NCI-H526 treated with DMSO at 0.1 percent for 48 hours (cell line): ENCODE measurements around the gene RAB3IL1.
"Not testable (repeated sequence)": the region's sequence is repeated elsewhere in the genome, so short reads cannot be mapped to it uniquely, and the experiment has no call there.

Experiments used
- DNase-seq: peaks from one replicate; lab custom pipeline; 2025; lab: John Stamatoyannopoulos, UW

RAB3IL1 gene

DNA sequence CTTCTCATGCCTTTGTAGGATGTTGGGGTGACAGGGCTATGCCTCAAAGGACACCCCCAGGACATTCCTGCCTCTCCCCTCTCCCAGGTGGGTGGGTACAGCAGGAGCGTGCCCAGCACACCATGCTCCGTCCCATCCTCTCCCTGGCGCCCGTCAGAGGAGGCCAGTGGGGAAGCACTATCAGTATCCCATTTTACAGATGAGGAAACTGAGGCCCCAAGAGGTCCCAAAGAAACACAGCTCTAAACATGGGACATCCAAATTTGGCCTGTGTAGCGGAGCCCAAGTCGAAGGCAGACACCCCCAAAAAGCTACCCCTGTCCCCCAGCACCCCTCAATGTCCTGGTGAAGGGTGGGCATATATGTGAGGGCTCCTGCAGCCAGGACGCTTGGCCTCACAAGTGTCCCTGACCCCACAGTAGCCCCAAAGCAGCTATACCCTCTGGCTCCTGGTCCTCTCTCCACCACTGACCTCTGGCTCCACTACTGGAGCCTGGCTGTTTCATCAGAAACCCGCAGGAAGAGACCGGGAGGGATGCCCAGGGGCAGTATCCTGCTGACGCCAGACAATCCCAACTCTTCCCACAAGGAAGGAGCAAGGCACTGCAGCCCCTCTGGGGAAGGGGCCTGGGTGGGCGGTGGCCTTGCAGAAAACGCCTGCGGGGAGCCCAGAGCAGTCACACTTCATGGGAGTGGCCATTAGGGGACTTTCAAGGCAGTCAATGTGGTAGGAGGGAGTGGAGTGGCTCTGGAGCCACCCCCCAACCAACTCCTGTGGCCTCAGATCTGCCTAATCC is 31.4 kb downstream of the RAB3IL1 start:
- no peak for DNase-seq

DNA sequence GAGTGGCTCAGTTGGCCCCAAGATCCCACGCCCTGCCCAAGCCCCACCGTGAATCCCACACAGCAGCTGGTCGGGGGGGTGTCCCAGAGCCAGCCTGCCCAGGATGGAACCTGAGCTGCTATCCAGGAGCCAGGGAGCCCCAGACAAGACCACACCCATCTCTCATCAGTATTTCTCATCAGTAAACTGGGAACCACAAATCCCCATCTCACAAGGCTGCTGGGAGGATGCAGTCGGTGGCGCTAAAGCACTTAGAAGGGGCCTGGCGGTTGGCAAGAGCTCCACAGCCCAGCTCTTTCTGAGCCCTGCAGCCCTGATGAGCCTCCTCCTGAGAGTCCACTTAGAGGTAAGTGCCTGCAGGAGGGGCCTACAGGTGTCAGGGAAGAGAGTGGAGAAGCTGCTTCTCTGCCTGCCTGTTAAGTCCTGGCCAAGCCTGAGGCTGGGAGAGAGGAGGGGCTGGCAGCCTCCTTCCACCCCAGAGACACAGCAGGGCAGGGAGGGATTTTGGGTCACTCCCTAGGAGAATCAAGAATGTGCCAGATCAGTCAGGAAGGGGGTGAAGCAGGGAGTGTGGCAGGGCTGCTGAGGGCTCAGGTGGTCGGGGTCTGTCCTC is 32.1 kb downstream of the RAB3IL1 start:
- no peak for DNase-seq

DNA sequence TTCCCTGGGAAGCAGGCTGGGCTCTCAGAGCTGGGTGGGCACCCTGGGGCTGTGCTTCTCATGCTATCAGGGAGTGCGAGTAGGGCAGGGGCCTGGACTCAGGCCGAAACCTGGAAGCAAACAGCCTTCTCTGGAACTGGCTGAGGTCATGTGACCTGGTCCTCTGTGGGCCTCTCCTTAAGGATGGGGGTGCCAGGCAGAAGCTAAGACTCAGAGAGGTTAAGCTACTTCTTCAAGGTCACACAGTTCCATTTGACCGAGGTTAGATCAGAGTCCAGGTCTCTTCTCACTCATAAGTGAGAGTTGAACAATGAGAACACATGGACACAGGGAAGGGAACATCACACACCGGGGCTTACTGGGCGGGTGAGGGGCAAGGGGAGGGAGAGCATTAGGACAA is 33.4 kb downstream of the RAB3IL1 start:
- DNase-seq, result no peak

DNA sequence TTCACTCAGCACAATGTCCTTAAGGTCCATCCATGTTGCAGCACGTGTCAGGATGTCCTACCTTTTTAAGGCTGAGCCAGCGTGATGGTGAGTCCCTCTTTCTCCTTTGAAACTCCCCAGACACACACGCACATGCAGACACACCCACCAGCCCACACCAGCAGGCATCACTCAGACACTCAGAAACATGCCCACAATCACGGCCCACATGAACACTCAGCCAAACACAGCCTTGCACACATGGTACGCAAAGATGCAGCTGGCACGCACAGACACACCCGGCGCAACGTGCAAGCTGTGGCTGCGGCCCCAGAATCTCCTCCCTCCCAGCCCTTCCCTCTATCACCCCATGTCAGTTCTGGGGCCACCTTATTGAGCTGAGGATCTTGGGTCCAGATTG is 34.0 kb downstream of the RAB3IL1 start:
- no peak for DNase-seq

DNA sequence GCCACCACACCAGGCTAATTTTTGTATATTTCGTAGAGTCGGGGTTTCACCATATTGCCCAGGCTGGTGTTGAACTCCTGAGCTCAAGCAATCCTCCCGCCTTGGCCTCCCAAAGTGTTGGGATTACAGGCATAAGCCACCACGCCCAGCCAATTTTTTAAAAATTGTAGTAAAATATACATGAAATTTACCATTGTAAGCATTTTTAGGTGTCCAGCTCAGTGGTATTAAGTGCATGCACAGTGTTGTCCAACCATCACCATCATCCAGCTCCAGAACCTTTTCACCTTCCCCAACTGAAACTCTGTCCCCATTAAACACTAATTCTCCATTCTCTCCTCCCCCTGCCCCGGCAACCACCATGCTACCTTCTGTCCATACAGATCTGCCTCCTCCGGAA is 34.5 kb downstream of the RAB3IL1 start:
- DNase-seq, result no peak

DNA sequence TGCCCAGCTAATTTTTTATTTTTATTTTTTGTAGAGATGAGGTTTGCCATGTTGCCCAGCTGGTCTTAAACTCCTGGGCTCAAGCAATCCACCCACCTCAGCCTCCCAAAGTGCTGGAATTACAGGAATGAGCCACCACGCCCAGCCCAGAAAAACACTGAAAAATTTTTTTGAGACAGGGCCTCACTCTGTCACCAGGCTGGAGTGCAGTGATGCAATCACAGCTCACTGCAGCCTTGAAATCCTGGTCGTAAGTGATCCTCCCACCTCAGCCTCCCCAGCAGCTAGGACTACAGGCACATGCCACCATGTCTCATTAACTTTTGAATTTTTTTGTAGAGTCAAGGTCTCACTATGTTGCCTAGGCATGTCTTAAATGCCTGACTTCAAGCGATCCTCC is 35.1 kb downstream of the RAB3IL1 start:
- not testable (repeated sequence) for DNase-seq

DNA sequence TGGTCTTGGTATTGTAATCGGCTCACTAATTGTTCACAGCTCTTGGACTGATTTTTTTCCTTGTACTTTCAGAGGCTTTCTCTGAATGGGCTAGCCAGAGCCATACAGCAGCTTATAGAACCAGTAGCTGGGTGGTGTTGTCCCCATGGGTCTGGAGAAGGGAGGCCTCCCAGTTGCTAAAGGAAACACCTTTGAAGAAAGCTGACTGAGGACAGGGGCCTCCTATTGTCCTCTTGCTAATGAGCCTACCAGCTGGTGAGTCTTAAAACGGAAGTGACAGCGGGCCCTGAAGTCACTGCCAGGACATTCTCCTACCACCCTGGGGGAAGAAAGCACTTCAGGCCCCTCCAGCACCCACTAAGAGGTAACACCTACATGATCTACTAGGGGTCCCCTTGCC is 36.0 kb downstream of the RAB3IL1 start:
- DNase-seq, result no peak

DNA sequence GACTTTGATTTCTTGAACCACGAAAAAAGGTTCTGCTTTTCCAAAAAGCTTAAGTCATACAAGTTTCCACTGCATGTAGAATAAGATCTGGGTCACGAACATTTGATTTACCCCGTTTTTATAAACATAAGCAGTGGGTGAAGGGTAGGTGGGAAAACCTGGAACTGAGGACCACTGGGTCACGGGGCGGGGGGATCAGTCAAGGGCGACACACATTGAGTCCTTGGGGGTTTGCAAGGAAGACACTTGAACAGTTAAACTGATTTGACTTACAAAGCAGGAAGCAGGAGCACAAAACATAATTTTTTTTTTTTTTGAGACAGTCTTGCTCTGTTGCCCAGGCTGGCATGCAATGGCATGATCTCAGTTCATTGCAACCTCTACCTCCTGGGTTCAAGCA is 36.9 kb downstream of the RAB3IL1 start:
- DNase-seq, result peak; percentile 70

DNA sequence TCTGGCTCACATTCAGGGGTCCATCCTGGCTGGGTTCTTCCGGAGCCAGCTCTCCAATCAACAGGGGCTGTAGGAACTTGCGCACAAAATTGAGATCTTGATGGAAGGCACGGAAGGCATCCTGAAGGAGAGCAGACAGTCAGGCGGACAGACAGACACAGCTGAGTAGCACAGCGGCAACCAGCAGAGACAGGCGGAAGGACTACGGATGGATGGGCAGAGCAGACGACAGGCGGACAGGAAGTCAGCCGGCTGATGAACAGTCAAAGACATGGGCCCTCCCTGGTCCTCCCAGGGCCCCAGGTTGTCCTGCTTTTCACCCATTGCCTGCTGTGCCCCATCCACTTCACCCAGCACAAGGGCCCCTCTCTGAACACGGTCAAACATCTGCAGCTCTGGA is 37.3 kb downstream of the RAB3IL1 start:
- DNase-seq, result peak; percentile 53

DNA sequence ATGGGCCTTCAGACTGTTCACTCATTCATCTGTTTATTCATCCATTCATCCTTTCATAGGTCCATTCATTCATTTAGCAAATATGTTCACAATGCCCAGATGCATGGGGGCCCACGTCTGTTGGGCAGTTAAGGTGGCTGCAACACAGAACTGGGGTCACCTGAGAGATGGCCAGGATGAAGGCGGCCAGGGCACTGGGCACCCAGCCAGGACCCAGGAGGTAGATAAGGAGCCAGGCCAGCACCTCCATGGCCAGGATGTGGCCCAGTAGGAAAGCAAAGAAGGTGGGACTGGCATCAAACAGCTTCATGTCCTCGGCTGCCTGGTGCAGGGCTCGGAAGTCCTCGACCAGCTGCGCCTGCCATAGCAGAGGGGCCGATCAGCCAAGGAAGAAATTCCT is 38.2 kb downstream of the RAB3IL1 start:
- no peak for DNase-seq

DNA sequence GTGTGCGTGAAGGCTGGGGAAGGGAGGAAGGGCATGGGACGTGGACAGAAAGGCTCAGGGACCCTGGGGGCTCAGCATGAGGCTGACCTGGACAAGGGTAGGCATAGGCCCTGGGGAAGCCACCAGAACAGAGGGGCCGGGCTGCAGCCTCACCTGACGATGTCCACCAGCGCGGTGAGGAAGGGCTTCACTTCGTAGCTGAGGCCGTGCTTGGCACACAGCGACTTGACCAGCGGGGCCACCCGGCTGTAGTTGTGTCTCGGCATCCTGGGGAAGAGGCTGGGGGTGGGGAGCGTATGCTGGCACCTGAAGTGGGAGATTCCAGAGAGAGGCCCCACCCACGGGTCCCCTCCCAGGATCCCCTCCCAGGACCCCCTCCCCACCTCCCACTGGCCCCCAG is 41.7 kb downstream of the RAB3IL1 start:
- DNase-seq, result no peak

DNA sequence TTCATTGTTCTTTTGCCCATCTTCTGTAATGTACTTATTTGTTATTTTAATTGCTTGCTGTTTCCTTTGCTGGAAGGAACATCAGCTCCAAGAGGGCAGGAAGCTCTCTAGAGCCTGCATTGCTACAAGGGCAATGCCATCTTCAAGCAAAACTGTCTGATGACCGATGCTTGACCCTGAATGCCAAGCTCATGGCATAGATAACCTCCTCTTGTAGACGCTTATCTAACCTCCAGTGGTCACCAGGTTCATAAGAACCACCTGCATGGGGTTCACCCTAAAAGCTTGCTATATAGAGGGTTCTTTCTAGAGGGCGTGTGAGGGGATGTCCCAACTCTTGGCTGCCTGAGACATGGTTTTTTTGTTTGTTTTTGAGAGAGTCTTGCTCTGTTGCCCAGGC is 42.5 kb downstream of the RAB3IL1 start:
- DNase-seq, result no peak

DNA sequence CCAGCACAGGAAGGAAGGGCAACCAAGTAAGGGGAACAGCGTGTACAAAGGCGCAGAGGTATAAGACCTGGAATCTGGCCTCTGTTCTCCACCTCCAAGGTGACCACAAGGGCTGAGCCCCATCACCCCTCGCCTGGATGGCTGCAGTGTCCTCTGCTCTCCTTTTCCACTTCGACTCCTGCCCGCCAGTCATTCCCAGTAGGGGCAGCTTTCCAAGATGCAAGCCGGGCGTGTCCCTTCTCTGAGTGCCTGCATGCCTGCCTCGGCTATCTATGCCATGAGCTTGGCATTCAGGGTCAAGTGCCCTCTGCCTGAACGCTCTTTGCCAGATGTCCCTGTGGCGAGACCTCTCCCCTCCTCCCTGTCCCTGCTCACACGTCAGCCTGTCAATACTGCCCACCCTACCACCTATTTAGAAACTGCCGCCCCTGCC is 43.0 kb downstream of the RAB3IL1 start:
- DNase-seq, result no peak

DNA sequence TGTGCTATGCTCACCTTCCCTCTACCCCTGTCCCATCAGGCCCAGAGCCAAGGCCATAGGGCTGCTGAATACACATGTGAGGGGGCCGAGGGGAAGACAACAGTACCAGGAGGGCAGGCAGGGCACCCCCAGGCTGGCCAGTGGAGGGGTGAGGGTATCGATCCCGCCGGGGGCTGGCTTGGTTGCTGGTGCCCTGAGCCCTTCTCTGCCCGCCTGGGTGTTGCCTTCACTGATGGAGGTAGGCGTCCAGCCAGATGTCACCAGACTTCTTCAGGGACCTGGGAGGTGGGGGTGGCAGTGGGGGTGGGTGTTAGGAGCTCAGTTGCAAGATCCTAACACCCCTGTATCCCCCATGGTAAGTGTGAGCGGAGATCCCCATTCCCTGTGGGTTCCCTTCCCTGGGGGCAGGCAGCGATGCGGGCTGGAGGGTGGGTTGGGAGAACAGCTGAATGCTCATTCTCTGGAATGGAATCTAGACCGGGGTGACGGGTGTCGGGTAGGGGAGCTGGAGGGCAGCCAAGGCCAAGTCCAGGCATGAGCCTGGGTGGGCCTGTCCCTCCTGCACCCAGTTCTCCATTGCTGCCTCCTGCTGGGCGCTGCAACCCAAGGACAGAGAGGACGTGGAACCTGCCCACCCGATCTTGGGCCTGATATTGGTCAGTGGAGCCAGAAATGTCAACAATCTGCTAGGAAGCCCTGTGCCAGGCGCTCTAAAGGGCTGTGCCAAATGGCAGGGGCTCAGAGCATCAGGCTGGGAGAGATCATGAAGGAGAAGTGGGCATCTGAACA is 43.6 kb downstream of the RAB3IL1 start:
- DNase-seq, result no peak

DNA sequence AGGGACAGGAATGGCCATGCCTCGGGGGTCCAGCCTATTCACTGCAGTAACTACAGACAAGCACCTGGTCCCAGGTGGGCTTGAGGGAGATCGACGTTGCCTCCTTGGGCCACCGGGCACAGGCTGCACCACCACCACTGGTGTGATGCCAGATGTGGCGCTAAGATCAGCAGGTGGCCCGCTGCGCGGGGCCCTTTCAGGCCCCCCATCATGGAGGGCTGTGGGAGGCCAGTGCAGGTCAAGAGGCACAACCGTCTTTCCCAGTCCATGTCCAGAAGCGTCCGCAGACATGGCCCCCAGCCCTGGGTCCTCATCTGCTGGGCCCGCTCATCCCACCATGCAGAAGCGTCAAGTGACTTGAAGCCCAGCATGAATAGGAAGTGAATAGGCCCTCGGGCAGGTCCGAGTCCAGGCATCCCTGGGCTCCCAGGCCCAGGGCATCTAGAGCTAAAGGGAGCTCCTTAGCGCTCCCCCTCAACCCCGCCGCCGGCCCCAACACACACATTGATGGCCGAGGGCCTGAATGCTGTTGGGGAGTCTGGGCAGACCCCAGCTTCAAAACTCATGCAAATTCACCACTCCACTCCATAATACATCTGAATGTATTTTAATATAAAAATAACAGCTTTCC is 44.3 kb downstream of the RAB3IL1 start:
- DNase-seq, result no peak

DNA sequence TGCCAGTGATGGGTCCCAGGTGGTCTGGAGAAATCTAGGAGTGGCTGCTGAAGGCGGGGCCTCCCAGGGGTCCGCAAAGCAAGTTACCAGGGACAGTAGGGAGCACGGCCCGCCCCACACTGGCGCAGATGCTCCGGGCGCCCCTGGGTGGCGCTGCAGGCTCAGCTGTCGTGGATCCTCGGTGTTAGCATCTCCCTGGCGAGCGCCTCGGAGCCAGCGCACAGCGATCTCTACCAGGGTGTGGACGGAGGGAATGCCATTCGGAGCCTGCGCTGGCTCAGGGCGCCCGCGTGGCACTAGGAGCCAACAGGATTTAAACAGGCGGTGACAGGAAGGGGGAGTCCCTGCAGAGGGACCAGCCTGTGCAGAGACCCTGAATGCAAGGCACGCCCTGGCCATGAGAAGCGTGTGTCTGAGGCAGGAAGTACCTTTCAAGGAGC is 46.2 kb downstream of the RAB3IL1 start:
- peak; percentile 90 for DNase-seq

DNA sequence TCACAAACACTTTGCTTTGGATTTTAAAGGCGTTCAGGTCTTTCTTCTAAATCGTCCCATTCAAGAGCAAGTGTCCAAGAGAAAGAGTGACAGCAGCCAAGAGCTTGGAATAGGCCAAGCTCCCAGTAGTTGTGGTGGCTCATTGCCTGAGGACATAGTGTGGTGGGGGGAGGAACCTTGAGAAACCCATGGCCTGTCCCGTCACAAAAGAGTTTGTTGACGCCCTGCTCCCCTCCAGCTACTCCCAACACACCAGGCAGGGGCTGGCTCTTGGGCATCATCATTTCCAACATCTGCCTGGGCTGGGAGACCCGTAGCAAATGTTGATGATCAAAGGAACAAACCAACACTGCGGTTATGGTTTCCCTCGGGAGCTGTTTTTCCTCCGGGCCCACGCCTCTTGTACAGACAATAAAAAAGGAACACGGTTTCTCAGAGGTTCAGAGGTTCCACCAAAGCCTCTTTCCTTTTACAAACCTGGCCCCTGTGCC is 46.8 kb downstream of the RAB3IL1 start:
- DNase-seq, result peak; percentile 77

DNA sequence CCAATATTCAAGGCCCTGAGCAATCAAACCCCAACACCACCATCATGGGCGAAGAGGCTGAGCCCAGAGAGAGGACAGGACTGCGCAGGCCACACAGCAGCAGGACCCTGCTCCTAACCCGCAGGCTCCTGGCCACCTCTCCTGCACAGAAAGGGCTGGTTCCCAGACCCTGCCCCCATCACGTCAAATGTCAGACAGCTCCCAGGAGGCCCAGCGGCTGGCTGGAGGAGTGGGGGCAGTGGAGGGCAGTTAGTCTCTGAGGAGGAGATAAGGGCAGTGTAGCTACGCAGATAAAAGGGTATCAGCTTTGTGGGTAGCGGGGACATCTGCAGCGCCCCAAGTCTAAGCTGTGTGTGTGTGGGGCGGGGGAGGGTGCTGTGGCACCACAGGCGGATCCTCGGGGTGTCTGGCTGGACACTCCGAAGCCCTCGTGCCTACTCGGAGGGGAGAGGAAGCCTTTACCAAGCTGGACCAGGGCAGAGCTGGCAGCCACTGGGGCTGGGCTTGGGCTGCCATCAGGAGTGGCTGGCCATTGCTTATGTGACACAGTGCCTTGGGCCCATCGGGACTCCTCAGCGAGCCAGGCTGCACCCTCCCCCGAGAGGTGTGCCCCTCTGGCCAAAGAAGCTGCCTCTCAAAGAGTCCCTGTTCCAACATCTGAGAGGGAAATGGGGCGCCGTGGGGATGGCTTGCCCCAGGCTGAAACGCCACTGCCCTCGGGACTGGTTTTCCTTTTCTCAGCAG is 47.5 kb downstream of the RAB3IL1 start:
- DNase-seq, result no peak

DNA sequence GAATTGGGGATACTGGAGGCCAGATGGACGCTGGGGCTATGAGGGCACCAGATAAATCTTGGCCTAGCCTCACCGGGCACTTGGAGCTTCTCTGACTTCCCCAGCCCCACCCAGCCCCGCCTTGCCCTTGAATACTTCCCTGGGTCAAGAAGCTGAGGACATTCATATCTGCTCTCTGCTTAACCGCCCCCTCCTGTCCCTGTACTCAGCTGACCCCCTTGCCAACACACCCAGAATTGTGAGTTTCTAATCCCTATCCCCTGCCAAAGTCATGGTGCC is 48.0 kb downstream of the RAB3IL1 start:
- DNase-seq, result no peak

DNA sequence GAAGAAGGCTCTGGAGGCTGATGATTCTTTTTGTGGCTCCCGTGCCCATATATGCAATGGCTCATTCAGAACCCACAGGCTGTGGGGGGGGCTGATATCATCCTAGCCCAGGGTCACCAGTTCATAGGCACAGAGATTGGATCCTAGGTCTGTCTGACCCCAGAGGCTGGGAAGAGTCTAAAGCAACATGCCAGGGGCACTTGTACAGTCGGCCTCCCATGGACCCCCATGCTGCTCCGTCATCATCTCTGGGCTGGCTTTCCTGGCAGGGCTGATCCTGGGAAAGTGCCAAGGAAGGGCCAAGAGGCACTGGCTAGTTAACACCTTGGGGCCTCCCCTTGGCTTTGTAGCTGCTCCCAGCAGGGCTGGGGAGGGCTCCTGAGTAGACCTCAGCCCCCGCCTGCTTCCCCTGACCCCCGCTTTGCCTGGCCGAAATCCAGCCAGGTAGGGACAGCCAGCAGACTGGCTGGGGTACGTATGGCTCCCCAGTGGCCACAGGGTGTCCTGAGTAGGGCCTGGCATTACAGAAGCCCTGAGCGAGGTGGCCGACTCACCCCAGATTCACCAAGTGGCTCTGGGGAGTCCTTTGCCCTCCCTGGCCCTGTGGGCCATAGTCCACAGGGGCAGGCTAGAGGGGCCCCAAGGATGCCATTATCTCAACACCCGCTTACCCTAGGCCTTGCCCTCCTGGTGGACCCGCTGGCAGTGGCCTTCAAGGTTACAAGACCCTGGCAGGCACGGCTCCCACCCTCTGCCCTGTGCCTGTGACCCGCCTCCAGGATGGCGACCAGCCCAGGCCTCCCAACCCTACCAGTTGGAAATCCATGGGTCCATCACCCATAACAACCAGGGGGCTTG is 48.6 kb downstream of the RAB3IL1 start:
- DNase-seq, result no peak

DNA sequence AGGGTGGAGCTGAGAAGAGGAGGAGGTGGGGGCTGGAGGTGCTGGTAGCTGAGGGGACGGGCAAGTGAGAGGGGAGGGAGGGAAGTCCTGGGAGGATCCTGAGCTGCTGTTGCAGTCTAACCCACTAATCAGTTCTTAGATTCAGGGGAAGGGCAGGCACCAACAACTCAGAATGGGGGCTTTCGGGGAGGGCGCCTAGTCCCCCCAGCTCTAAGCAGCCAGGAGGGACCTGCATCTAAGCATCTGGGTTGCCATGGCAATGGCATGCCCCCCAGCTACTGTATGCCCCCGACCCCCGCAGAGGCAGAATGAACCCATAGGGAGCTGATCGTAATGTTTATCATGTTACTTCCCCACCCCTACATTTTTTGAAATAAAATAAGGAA is 50.4 kb downstream of the RAB3IL1 start:
- DNase-seq, result no peak
